ENCODE data around the gene DDX49.

Gene DDX49

GRCh38 chr19:18881491-18881890 lies 38.0 kb upstream of the DDX49 start:
- no peak overlapping the region for H3K9ac ChIP-seq (ENCODE audit: low read length)
- DNase-seq: no peak
- TF ChIP-seq EZH2 (optimal IDR thresholded peaks at IDR 0.05; ENCODE audit: low read depth, low read length) (no peak), EZH2phosphoT487 (IDR thresholded peaks at IDR 0.05; ENCODE audit: low read length) (no peak)
- TF ChIP-seq, protein P1, sequence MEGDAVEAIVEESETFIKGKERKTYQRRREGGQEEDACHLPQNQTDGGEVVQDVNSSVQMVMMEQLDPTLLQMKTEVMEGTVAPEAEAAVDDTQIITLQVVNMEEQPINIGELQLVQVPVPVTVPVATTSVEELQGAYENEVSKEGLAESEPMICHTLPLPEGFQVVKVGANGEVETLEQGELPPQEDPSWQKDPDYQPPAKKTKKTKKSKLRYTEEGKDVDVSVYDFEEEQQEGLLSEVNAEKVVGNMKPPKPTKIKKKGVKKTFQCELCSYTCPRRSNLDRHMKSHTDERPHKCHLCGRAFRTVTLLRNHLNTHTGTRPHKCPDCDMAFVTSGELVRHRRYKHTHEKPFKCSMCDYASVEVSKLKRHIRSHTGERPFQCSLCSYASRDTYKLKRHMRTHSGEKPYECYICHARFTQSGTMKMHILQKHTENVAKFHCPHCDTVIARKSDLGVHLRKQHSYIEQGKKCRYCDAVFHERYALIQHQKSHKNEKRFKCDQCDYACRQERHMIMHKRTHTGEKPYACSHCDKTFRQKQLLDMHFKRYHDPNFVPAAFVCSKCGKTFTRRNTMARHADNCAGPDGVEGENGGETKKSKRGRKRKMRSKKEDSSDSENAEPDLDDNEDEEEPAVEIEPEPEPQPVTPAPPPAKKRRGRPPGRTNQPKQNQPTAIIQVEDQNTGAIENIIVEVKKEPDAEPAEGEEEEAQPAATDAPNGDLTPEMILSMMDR (IDR thresholded peaks at IDR 0.05; ENCODE audit: low read length): no peak
- no peaks in the 10 kb centered on the region for H3K9me2 ChIP-seq (replicated peaks; ENCODE audit: insufficient read depth, low read length)
- H3K4me2 ChIP-seq (ENCODE audit: low read depth, low read length): no peak overlapping the region
- H3K9me3 ChIP-seq (replicated peaks; ENCODE audit: insufficient read depth, low read length): no peaks in the 10 kb centered on the region
- no peaks in the 10 kb centered on the region for H4K20me1 ChIP-seq (ENCODE audit: insufficient read depth, low read length)
- peaks cover 25% of the 10 kb centered on the region for H3K27me3 ChIP-seq (replicated peaks; ENCODE audit: insufficient read depth, low read length)
- H3K79me2 ChIP-seq (ENCODE audit: low read length): no peaks in the 10 kb centered on the region
- no peak overlapping the region for H3K27ac ChIP-seq (ENCODE audit: low read length)
- no peaks in the 10 kb centered on the region for H3F3A ChIP-seq (ENCODE audit: insufficient read depth, low read length)
- H2AFZ ChIP-seq (ENCODE audit: low read length): no peak overlapping the region
- no peak overlapping the region for H3K4me3 ChIP-seq (ENCODE audit: low read length)
- no peaks in the 10 kb centered on the region for H3K36me3 ChIP-seq (replicated peaks; ENCODE audit: insufficient read depth, low read length)
- no peaks in the 10 kb centered on the region for H3K4me1 ChIP-seq (ENCODE audit: low read length)

- H3K27ac ChIP-seq (ENCODE audit: low read length): no peak overlapping the region
- no peaks in the 10 kb centered on the region for H3K9me3 ChIP-seq (replicated peaks; ENCODE audit: insufficient read depth, low read length)
- no peaks in the 10 kb centered on the region for H3K9me2 ChIP-seq (replicated peaks; ENCODE audit: insufficient read depth, low read length)
- H3K79me2 ChIP-seq (ENCODE audit: low read length): no peaks in the 10 kb centered on the region
- H2AFZ ChIP-seq (ENCODE audit: low read length): no peak overlapping the region
- H3F3A ChIP-seq (ENCODE audit: insufficient read depth, low read length): no peaks in the 10 kb centered on the region
- peaks cover 37% of the 10 kb centered on the region for H3K27me3 ChIP-seq (replicated peaks; ENCODE audit: insufficient read depth, low read length)
- TF ChIP-seq, protein P1 (IDR thresholded peaks at IDR 0.05; ENCODE audit: low read length): no peak
- TF ChIP-seq EZH2phosphoT487 (IDR thresholded peaks at IDR 0.05; ENCODE audit: low read length) (no peak), EZH2 (optimal IDR thresholded peaks at IDR 0.05; ENCODE audit: low read depth, low read length) (no peak)
- H3K36me3 ChIP-seq (replicated peaks; ENCODE audit: insufficient read depth, low read length): no peaks in the 10 kb centered on the region
- no peak overlapping the region for H3K4me2 ChIP-seq (ENCODE audit: low read depth, low read length)
- no peak overlapping the region for H3K4me3 ChIP-seq (ENCODE audit: low read length)
- no peak overlapping the region for H3K9ac ChIP-seq (ENCODE audit: low read length)
- H3K4me1 ChIP-seq (ENCODE audit: low read length): no peaks in the 10 kb centered on the region
- DNase-seq: peak; percentile 1
- no peaks in the 10 kb centered on the region for H4K20me1 ChIP-seq (ENCODE audit: insufficient read depth, low read length)
Observed at GRCh38 chr19:18883526-18884304, 35.8 kb upstream of the DDX49 start.

GRCh38 chr19:18886972-18887371 lies 32.5 kb upstream of the DDX49 start:
- H2AFZ ChIP-seq (ENCODE audit: low read length): no peak overlapping the region
- no peaks in the 10 kb centered on the region for H3K36me3 ChIP-seq (replicated peaks; ENCODE audit: insufficient read depth, low read length)
- H3K79me2 ChIP-seq (ENCODE audit: low read length): no peaks in the 10 kb centered on the region
- no peak overlapping the region for H3K9ac ChIP-seq (ENCODE audit: low read length)
- no peak overlapping the region for H3K4me2 ChIP-seq (ENCODE audit: low read depth, low read length)
- H3F3A ChIP-seq (ENCODE audit: insufficient read depth, low read length): no peaks in the 10 kb centered on the region
- no peaks in the 10 kb centered on the region for H3K9me3 ChIP-seq (replicated peaks; ENCODE audit: insufficient read depth, low read length)
- H3K27me3 ChIP-seq (replicated peaks; ENCODE audit: insufficient read depth, low read length): peaks cover 52% of the 10 kb centered on the region
- H3K27ac ChIP-seq (ENCODE audit: low read length): no peak overlapping the region
- no peak for TF ChIP-seq EZH2 (optimal IDR thresholded peaks at IDR 0.05; ENCODE audit: low read depth, low read length)
- TF ChIP-seq, protein P1 (IDR thresholded peaks at IDR 0.05; ENCODE audit: low read length): no peak
- no peak for TF ChIP-seq EZH2phosphoT487 (IDR thresholded peaks at IDR 0.05; ENCODE audit: low read length)
- no peaks in the 10 kb centered on the region for H3K9me2 ChIP-seq (replicated peaks; ENCODE audit: insufficient read depth, low read length)
- H3K4me1 ChIP-seq (ENCODE audit: low read length): no peaks in the 10 kb centered on the region
- DNase-seq: no peak
- no peaks in the 10 kb centered on the region for H4K20me1 ChIP-seq (ENCODE audit: insufficient read depth, low read length)
- H3K4me3 ChIP-seq (ENCODE audit: low read length): no peak overlapping the region
